KMS-11 (cell line): ENCODE measurements around the gene SMG7.

Experiments used
- H2AFZ ChIP-seq: fragments of 200-600 bp; sonication (generic); 2 replicates; pipeline ENCODE4 v1.6.1; 2016; ENCODE audit warnings: antibody characterized with exemption, mixed run types, low read depth
- H3K27ac ChIP-seq: fragments of 200-600 bp; sonication (generic); 2 replicates; pipeline ENCODE4 v1.6.1; 2016; ENCODE audit warnings: mild to moderate bottlenecking, mixed run types
- H3K27me3 ChIP-seq: fragments of 200-600 bp; sonication (generic); 2 replicates; pipeline ENCODE4 v1.6.1; 2017; ENCODE audit warnings: mild to moderate bottlenecking, low read depth, mixed run types, moderate library complexity; ENCODE audit not compliant: insufficient read depth
- H3K36me3 ChIP-seq: fragments of 200-600 bp; sonication (generic); 2 replicates; pipeline ENCODE4 v1.6.1; 2017; ENCODE audit warnings: mild to moderate bottlenecking, mixed run types; ENCODE audit not compliant: insufficient read depth
- H3K4me1 ChIP-seq: fragments of 200-600 bp; sonication (generic); 2 replicates; pipeline ENCODE4 v1.6.1; 2016; ENCODE audit warnings: mild to moderate bottlenecking, low read depth, mixed run types; ENCODE audit not compliant: poor library complexity, severe bottlenecking
- H3K4me2 ChIP-seq: fragments of 200-600 bp; sonication (generic); 2 replicates; pipeline ENCODE4 v1.7.0; 2016; ENCODE audit warnings: mild to moderate bottlenecking, mixed run types
- H3K4me3 ChIP-seq: fragments of 200-600 bp; sonication (generic); IDR thresholded peaks from 2 replicates; pipeline ENCODE4 v1.6.1; 2017; ENCODE audit warnings: low read depth, low read length, mixed read lengths; ENCODE audit not compliant: insufficient read depth
- H3K79me2 ChIP-seq: fragments of 200-600 bp; sonication (generic); 2 replicates; pipeline ENCODE4 v1.6.1; 2016; ENCODE audit warnings: low read depth, mixed run types; ENCODE audit not compliant: insufficient read depth
- H3K9ac ChIP-seq: fragments of 200-600 bp; sonication (generic); 2 replicates; pipeline ENCODE4 v1.6.1; 2016; ENCODE audit warnings: mild to moderate bottlenecking, mixed run types
- H4K20me1 ChIP-seq: fragments of 200-600 bp; sonication (generic); 2 replicates; pipeline ENCODE4 v1.6.1; 2016; ENCODE audit warnings: mild to moderate bottlenecking, mixed run types; ENCODE audit not compliant: insufficient read depth
- CTCF ChIP-seq: fragments of 200-600 bp; sonication (generic); conservative IDR thresholded peaks from 2 replicates; pipeline ENCODE4 v1.6.1; 2017; ENCODE audit warnings: low read depth, mild to moderate bottlenecking, antibody characterized with exemption, low read length, moderate library complexity, mixed read lengths

The SMG7 gene

GRCh38 chr1:183431840-183432547 is 40.3 kb upstream of the SMG7 start:
- Histone ChIP-seq H3K27me3 (no peaks in the 10 kb centered on the region), H3K9ac (no peak overlapping the region), H3K4me3 (no peak overlapping the region), H3K4me1 (no peaks in the 10 kb centered on the region), H3K36me3 (no peaks in the 10 kb centered on the region), H4K20me1 (no peaks in the 10 kb centered on the region), H2AFZ (no peak overlapping the region), H3K27ac (no peak overlapping the region), H3K4me2 (no peak overlapping the region), H3K79me2 (no peaks in the 10 kb centered on the region)
- no peak for TF ChIP-seq CTCF

- Histone ChIP-seq H3K27me3 (no peaks in the 10 kb centered on the region), H3K4me3 (no peak overlapping the region), H4K20me1 (no peaks in the 10 kb centered on the region), H3K4me2 (no peak overlapping the region), H2AFZ (no peak overlapping the region), H3K9ac (no peak overlapping the region), H3K27ac (no peak overlapping the region), H3K79me2 (no peaks in the 10 kb centered on the region), H3K36me3 (no peaks in the 10 kb centered on the region), H3K4me1 (no peaks in the 10 kb centered on the region)
- TF ChIP-seq CTCF, result no peak
Observed at GRCh38 chr1:183432548-183432875, 39.8 kb upstream of the SMG7 start.

- Histone ChIP-seq H3K36me3 (no peaks in the 10 kb centered on the region), H3K4me1 (no peaks in the 10 kb centered on the region), H3K4me3 (no peak overlapping the region), H3K27me3 (no peaks in the 10 kb centered on the region), H3K4me2 (no peak overlapping the region), H4K20me1 (no peaks in the 10 kb centered on the region), H2AFZ (no peak overlapping the region), H3K27ac (no peak overlapping the region), H3K9ac (no peak overlapping the region), H3K79me2 (no peaks in the 10 kb centered on the region)
- TF ChIP-seq CTCF, result no peak
Observed at GRCh38 chr1:183433703-183434102, 38.6 kb upstream of the SMG7 start.

GRCh38 chr1:183435497-183435896 is 36.8 kb upstream of the SMG7 start:
- Histone ChIP-seq H4K20me1 (no peaks in the 10 kb centered on the region), H3K27me3 (no peaks in the 10 kb centered on the region), H3K9ac (no peak overlapping the region), H3K4me2 (no peak overlapping the region), H2AFZ (no peak overlapping the region), H3K79me2 (no peaks in the 10 kb centered on the region), H3K36me3 (no peaks in the 10 kb centered on the region), H3K4me1 (no peaks in the 10 kb centered on the region), H3K4me3 (no peak overlapping the region), H3K27ac (no peak overlapping the region)
- TF ChIP-seq CTCF, result no peak
